Uterus (tissue), 2 donors: ENCODE measurements around the gene OR10G4.

ENCODE experiments used
- POLR2A ChIP-seq, 2 donors: fragments of 450-650 bp; IDR thresholded peaks; one replicate each; pipeline ENCODE4 v1.6.1; 2016; ENCODE audit warnings: antibody characterized with exemption in 2 of 2, mild to moderate bottlenecking in 1 of 2, moderate library complexity in 1 of 2
- TF ChIP-seq, protein P1 (sequence below), 4 experiments: fragments of 200-600 bp in 2 of 4; fragments of 450-650 bp in 2 of 4; sonication (generic) in 2 of 4; IDR thresholded peaks; one replicate each; pipeline ENCODE4 v1.5.1; 2016 to 2019; ENCODE audit warnings: antibody characterized with exemption in 4 of 4, mild to moderate bottlenecking in 2 of 4, moderate library complexity in 1 of 4

DNA sequence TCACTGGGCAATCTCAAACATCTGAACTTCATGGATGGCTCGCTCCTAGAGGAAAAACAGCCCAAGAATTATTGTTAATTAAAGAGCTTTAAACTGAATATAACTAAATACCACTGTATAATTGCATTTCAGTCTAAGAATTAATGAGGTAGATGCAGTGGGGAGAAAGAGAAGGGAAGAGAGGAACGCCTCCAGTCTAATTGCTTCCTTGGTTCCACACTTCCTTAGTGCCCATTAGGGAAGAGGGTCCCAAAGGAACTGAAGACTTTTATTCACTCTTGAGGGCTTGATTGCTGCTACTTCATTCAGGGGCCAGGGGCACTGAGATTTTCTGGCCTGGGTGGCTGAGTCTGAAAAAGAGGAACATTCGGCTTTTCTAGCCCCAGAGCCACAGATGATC lies 40.2 kb downstream of the OR10G4 start:
- TF ChIP-seq, protein P1, sequence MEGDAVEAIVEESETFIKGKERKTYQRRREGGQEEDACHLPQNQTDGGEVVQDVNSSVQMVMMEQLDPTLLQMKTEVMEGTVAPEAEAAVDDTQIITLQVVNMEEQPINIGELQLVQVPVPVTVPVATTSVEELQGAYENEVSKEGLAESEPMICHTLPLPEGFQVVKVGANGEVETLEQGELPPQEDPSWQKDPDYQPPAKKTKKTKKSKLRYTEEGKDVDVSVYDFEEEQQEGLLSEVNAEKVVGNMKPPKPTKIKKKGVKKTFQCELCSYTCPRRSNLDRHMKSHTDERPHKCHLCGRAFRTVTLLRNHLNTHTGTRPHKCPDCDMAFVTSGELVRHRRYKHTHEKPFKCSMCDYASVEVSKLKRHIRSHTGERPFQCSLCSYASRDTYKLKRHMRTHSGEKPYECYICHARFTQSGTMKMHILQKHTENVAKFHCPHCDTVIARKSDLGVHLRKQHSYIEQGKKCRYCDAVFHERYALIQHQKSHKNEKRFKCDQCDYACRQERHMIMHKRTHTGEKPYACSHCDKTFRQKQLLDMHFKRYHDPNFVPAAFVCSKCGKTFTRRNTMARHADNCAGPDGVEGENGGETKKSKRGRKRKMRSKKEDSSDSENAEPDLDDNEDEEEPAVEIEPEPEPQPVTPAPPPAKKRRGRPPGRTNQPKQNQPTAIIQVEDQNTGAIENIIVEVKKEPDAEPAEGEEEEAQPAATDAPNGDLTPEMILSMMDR (IDR thresholded peaks at IDR 0.05): no peak
- TF ChIP-seq POLR2A (IDR thresholded peaks at IDR 0.05): no peak
